IPS DF 4.7 (cell line): ENCODE data around the gene SLC41A3.

Source experiments
- DNase-seq: peaks from one replicate; pipeline ENCODE4 v3.0.0-alpha.2; 2013; ENCODE audit warnings: low spot score; ENCODE audit errors: extremely low read depth

The SLC41A3 gene

GRCh38 chr3:126026761-126027160 lies 57.2 kb downstream of the SLC41A3 start:
- no peak for DNase-seq

- DNase-seq = no peak
Observed at GRCh38 chr3:126026277-126026751, 57.6 kb downstream of the SLC41A3 start.

- DNase-seq = no peak
Observed at GRCh38 chr3:126025862-126026261, 58.1 kb downstream of the SLC41A3 start.

- no peak for DNase-seq
Observed at GRCh38 chr3:126025116-126025729, 58.7 kb downstream of the SLC41A3 start.

- no peak for DNase-seq
Observed at GRCh38 chr3:126024049-126024854, 59.7 kb downstream of the SLC41A3 start.

DNA sequence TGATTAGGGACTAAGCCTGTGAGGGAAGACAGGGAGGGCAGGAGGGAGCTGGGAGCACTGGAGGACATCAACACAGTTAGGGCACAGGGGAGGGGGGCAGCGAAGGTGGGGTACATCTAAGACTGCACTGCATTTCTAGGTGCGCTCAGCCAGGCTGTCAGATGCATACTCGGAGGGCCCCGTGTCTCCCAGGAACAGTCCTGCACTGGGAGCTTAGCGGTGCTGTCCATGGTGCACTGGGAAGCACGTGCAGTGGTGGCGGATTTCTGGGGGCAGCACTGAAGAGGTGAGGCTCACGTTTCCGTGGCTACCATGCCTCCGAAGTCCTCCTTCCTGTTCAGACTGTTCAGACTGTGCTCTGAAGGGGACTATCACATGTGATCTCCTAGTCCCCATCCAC lies 60.5 kb downstream of the SLC41A3 start:
- no peak for DNase-seq

DNA sequence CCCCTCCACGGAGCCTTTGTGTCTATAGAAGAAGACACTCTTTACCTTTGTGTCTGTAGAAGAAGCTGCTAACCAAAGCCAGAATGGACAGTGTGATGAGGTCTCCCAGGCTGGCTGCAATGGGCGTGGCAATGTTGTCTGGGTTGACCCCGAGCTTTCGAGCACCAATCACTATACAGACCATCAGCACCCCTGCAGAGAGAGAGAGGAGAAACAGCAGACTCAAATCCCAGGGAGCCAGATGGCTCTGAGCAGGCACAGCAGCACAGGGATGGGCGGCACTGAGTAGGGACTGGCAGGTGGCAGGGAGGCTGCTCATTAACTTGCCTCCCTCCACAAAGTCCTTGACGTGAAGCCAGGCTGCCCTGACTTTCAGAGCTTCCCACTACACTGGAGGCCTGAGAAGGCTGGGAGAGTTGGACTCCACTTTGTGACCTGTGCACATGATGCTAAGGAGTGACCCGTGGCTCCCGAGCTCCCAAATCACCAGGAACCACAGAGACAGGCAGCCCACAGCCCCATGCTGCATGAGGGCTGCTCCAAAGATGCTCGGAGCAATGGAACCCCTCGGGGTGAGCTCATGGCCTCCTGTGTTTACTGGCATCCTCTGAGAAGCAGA lies 61.1 kb downstream of the SLC41A3 start:
- no peak for DNase-seq

DNA sequence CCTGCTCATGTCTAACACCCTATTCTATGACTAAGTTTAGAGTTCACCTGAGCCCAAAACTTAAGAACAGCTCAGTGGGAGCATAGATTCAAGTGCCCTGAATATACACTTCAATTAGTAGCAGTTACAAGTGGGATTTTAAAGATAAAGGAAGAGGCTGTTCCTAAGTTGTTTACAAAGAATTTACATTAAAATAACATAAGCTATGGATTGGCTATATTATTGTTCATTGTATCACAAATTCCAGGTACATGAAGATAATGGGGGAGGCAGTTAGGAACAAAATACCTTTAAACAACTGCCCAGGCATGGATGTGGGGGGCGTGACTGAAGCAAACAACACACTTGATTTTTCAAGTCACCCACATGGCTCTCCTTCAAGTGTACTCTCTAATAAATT lies 62.2 kb downstream of the SLC41A3 start:
- no peak for DNase-seq

DNA sequence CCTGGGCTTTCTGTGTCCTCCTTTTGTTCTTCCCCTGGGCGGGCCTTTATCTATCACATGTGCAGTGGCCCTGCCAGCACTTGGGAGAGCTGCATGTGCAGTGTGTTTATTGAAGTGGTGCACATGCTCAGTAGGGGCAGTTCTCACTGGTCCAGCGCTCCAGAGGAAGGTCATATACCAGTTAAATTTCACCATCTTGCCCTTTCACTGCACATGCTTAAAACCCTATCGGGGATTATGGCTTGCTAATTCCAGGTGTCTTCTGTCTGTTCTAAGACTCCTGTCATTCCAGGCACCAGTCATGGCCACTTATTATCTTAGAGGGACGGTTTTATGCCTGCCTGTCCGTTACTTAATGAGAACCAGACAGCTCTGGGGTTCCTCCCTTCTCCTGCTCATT lies 62.7 kb downstream of the SLC41A3 start:
- DNase-seq = no peak

GRCh38 chr3:126019683-126020082 lies 64.2 kb downstream of the SLC41A3 start:
- DNase-seq = no peak

DNA sequence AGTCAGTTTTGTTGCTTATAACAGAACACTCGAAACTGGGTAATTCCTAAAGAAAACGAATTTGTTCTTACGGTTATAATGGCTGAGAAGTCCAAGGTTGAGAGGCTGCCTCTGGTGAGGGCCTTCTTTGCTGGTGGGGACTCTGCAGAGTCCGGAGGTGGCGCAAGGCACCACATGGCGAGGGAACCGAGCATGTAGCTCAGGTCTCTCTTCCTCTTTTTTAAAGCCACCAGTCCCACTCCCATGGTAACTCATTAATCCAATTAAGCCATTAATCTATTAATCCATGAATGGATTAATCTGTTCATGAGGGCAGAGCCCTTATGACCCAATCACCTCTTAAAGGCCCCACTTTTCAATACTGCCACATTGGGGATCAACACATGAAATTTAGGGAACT lies 64.9 kb downstream of the SLC41A3 start:
- DNase-seq = no peak

- DNase-seq = no peak
Observed at GRCh38 chr3:126018545-126018944, 65.4 kb downstream of the SLC41A3 start.

- no peak for DNase-seq
Observed at GRCh38 chr3:126017362-126017761, 66.6 kb downstream of the SLC41A3 start.

DNA sequence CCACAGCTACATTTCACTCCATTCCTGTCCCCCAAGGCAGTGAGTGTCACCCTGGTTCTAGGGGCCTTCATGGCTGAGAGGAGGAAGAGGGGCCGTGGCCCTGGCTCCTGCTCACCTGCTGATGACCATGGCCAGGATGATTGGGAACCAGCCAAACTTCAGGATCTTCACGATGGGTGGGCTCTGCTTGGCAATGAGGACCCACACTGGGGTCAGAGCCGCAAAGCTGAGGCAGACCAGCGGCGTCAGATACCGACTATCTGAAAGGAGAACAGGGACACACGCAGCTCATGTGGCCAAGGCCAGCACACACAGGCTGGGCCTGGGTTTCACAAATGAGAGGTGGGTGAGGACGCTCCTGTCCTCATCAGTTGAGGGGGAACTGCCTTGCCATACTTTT lies 67.3 kb downstream of the SLC41A3 start:
- DNase-seq = no peak

DNA sequence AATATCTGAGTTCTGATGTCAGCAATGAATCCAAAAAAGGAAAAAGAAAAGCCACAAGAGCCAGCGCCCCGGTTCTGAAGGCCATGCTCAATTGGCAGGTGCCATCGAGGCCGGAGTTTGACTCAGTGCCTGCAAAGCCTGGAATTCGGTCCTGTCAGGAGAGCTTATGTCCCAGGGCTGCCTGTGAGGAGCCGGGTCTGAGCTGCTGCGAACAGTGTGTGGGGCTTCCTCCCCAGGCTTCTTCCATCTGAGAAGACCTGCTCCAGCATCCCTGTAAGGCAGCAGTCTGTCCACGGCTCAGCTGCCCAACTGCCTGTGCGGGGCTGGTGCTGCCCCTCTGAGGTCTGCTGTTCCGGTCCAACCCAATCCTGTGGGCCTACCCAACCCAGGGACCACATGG lies 68.8 kb downstream of the SLC41A3 start:
- DNase-seq = no peak

- no peak for DNase-seq
Observed at GRCh38 chr3:126014252-126014651, 69.7 kb downstream of the SLC41A3 start.

DNA sequence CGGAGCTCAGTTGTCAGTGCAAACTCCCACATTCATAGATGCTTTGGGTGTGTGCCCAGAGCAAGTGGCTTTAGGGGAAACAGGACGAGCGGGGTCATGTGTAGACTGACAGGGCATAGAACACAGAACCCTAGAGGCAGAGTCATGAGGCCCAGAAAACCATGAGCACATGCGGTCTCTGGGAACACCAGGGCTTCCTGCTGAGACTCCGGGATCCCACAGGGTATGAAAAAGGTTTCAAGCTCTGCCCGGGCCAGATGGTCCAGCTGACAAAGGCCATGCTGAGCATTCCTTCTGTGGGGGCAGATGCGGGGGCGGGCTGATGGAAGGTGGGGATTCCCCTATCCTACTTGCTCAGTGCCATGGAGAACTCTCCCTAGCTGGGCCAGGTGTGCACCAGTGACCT lies 70.2 kb downstream of the SLC41A3 start:
- DNase-seq = no peak

DNA sequence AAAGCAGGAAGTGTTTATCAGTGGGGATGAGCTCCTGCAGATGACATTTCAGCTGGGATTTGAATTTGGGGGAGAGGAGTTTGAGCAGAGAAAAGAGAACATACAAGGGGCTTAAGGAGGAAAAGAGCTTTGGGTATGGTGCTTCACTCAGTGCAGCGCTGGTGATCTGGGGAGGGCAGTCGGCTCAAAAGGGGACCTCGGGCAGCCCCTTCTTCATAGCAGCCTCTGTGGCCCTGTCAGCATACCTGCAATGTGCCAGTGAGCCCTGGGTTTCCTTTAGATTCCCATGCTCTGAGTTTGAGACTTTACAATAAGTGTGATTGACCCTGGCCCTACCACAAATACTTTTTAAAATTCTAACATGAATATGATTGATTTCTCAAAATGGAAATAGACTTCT lies 74.7 kb downstream of the SLC41A3 start:
- no peak for DNase-seq

- DNase-seq = no peak
Observed at GRCh38 chr3:126008219-126008618, 75.7 kb downstream of the SLC41A3 start.

DNA sequence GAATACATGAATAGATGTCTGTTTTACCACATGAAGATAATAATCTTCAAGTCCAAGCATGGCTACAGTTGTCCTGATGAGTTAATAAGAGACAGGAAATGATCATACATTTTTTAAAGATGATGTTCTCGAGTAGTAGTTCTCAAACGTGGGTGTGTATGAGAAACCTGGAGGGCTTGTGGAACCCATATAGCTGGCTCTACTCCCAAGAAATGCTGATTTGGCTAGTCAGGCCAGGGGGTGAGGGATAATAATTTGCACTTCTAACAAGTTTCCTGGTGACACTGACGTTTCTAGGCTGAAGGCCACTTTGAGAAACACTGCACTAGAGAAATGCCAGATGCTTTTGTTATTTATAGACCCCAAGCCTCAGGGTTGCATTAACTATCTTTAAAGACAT lies 78.0 kb downstream of the SLC41A3 start:
- DNase-seq = no peak

DNA sequence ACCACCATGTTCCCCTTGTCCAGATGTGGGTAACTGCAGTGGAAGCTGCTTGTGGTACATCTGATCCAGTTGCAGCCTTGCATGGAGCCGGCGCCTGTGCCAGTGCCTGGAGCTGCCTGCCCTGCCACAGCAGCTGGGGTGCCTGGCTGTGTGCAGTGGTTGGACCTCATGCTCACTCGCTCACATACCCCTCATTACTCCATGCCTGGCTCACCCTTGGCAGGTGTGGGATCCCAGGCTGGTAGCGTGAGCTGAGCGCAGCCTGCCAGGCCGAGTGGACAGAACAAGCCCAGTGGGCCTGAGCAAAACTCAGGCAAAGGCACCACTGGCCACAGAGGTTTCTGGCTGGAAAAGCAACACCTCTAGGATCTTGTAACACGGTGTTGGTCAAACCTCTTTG lies 79.2 kb downstream of the SLC41A3 start:
- no peak for DNase-seq

DNA sequence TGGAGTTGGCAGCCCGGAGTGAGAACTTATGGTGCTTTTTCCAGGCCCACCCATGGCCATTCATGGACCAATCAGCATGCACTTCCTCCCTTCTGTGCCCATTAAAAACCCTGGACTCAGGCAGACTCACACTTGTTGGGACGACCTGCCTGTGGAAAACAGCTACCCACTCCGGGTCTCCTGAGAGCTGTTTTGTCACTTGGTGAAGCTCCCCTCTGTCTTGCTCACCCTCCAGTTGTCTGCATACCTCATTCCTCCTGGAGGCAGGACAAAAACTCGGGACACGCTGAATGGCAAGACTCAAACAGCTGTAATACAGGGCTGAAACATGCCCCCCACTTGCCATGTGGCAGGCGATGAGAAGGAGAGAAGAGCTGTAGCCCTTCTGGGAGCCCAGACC lies 79.7 kb downstream of the SLC41A3 start:
- DNase-seq = no peak
